NB4 (cell line): ENCODE results near the gene ZBTB14.

ENCODE experiments used
- DNase-seq: peaks from one replicate; pipeline ENCODE4 v3.0.0; 2010; ENCODE audit warnings: low read depth
- H3K4me3 ChIP-seq: one replicate; pipeline ENCODE4 v1.5.1; 2011; ENCODE audit warnings: mild to moderate bottlenecking, low read depth, low read length, moderate library complexity
- MYC ChIP-seq: IDR thresholded peaks from 2 replicates; pipeline ENCODE4 v1.6.1; 2011; ENCODE audit warnings: low read depth, low read length

The ZBTB14 gene

GRCh38 chr18:5239447-5239846 is 56.1 kb downstream of the ZBTB14 start:
- H3K4me3 ChIP-seq: no peak overlapping the region
- DNase-seq: no peak
- no peak for TF ChIP-seq MYC
